ENCODE results near the gene FAM219A. TPM values are rescaled to one million over a fixed set of nuclear protein-coding genes. Genes with fewer than 3 reads are reported as not detected.
"Not testable (repeated sequence)": the region's sequence is repeated elsewhere in the genome, so short reads cannot be mapped to it uniquely, and the experiment has no call there.

The FAM219A gene
- total RNA-seq, 2 donors from 2014 or later, result 17.1 to 19.6 TPM

DNA sequence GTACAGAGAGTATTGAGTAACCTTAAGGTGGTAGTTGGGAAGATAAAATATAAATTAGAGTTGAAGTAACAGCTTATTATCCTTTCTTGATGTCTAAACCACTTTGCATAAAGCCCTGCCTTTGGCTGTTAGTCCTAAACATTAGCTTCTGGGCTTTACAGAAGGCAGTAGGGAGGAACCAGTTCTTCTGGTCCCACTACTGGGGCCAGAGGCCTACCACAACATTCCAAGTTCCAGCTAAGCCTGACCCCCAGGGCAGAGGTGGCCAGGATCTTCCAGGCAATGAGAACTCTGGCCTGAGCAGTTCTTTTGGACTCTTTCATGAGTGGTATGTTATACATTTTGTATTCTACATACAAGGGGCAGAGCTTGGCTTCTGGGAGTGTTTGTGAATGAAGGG is 26.3 kb upstream of the FAM219A start:
- Histone ChIP-seq H3K27ac (ENCODE audit: low read depth, low read length) (no peak overlapping the region), H3K36me3 (ENCODE audit: control insufficient read depth, insufficient read depth, low read length) (no peaks in the 10 kb centered on the region), H3K9me3 (ENCODE audit: control insufficient read depth, low read length) (no peaks in the 10 kb centered on the region), H3K4me1 (ENCODE audit: control insufficient read depth, insufficient read depth, low read length) (no peaks in the 10 kb centered on the region), H3K9ac (ENCODE audit: extremely low read depth, low read length, poor library complexity, severe bottlenecking) (no peak overlapping the region), H3K27me3 (ENCODE audit: control insufficient read depth, insufficient read depth, low read length, poor library complexity, severe bottlenecking) (peaks cover 27% of the 10 kb centered on the region), H3K4me3 (ENCODE audit: low read length) (no peak overlapping the region)
- no peak for DNase-seq
- Mint-ChIP-seq H3K9me3 (no peaks in the 10 kb centered on the region), H3K36me3 (ENCODE audit: low read depth) (no peaks in the 10 kb centered on the region), H3K27ac (no peak overlapping the region), H3K27me3 (ENCODE audit: insufficient read depth) (peaks cover 30% of the 10 kb centered on the region), H3K4me1 (no peaks in the 10 kb centered on the region), H3K4me3 (no peak overlapping the region)
- no peak for TF ChIP-seq CTCF (conservative IDR thresholded peaks at IDR 0.05)

DNA sequence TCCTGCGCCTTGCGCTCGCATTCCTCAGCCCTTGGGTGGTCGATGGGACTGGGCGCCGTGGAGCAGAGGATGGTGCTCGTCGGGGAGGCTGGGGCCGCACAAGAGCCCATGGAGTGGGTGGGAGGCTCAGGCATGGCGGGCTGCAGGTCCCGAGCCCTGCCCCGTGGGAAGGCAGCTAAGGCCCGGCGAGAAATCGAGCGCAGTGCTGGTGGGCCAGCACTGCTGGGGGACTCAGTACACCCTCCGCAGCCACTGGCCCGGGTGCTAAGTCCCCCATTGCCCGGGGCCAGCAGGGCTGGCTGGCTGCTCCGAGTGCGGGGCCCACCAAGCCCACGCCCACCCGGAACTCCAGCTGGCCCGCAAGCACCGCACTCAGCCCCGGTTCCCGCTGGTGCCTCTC is 24.4 kb upstream of the FAM219A start:
- not testable (repeated sequence) for H3K27ac Mint-ChIP-seq; H3K27ac ChIP-seq (ENCODE audit: low read depth, low read length); H3K36me3 ChIP-seq (ENCODE audit: control insufficient read depth, insufficient read depth, low read length); H3K9me3 Mint-ChIP-seq; H3K4me1 Mint-ChIP-seq; H3K9ac ChIP-seq (ENCODE audit: extremely low read depth, low read length, poor library complexity, severe bottlenecking); H3K9me3 ChIP-seq (ENCODE audit: control insufficient read depth, low read length); DNase-seq; H3K4me1 ChIP-seq (ENCODE audit: control insufficient read depth, insufficient read depth, low read length); H3K4me3 ChIP-seq (ENCODE audit: low read length); H3K36me3 Mint-ChIP-seq (ENCODE audit: low read depth); H3K4me3 Mint-ChIP-seq
- peaks cover 10% of the 10 kb centered on the region for H3K27me3 ChIP-seq (ENCODE audit: control insufficient read depth, insufficient read depth, low read length, poor library complexity, severe bottlenecking)
- H3K27me3 Mint-ChIP-seq (ENCODE audit: insufficient read depth), result peaks cover 15% of the 10 kb centered on the region
- 92% methylated on average over 26 of the region's 27 CpGs; no CpG with 5 or more reads in 1 of the 2 experiments for WGBS, 2 experiments (ENCODE audit: insufficient coverage in 1 of 2, insufficient read length in 1 of 2)

- DNase-seq; H3K4me3 Mint-ChIP-seq; H3K27me3 ChIP-seq (ENCODE audit: control insufficient read depth, insufficient read depth, low read length, poor library complexity, severe bottlenecking); H3K27ac ChIP-seq (ENCODE audit: low read depth, low read length); H3K36me3 Mint-ChIP-seq (ENCODE audit: low read depth); H3K4me1 ChIP-seq (ENCODE audit: control insufficient read depth, insufficient read depth, low read length); H3K9me3 Mint-ChIP-seq; H3K9ac ChIP-seq (ENCODE audit: extremely low read depth, low read length, poor library complexity, severe bottlenecking); H3K27me3 Mint-ChIP-seq (ENCODE audit: insufficient read depth); H3K36me3 ChIP-seq (ENCODE audit: control insufficient read depth, insufficient read depth, low read length); H3K27ac Mint-ChIP-seq; H3K4me1 Mint-ChIP-seq; H3K4me3 ChIP-seq (ENCODE audit: low read length); H3K9me3 ChIP-seq (ENCODE audit: control insufficient read depth, low read length): not testable (repeated sequence)
- WGBS, 2 experiments (ENCODE audit: insufficient coverage in 1 of 2, insufficient read length in 1 of 2), result 95% methylated on average over 8 to 13 of the region's 13 CpGs
Observed at GRCh38 chr9:34481620-34482019, 23.2 kb upstream of the FAM219A start.

DNA sequence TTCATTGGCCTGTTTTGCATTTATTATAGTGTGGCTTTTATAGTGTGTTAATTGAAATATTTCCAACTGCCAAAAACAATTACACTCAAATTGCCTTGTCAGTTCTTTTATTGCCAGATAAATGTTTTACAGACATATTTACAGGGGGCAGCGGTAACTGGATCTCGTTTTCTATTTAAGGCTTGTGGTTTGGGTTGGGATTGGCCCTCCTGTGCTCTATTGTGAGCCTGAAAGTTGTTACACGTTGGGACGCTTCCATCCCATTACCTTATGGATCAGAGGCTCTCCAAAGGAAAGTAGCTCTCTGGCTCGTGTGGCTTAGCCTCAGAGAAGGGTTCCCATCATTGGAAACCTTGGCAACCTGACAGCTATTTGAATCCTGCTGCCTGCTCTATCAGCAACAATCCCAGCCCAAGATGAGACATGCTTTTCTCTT is 21.1 kb upstream of the FAM219A start:
- H3K36me3 ChIP-seq (ENCODE audit: control insufficient read depth, insufficient read depth, low read length), result no peaks in the 10 kb centered on the region
- TF ChIP-seq CTCF (conservative IDR thresholded peaks at IDR 0.05), result no peak
- no peak for DNase-seq
- 66 to 85% methylated on average over 3 to 5 of the region's 5 CpGs for WGBS, 2 experiments (ENCODE audit: insufficient coverage in 1 of 2, insufficient read length in 1 of 2)
- no peaks in the 10 kb centered on the region for H3K9me3 ChIP-seq (ENCODE audit: control insufficient read depth, low read length)
- no peaks in the 10 kb centered on the region for H3K9me3 Mint-ChIP-seq
- no peaks in the 10 kb centered on the region for H3K4me1 Mint-ChIP-seq
- H3K27me3 Mint-ChIP-seq (ENCODE audit: insufficient read depth), result peaks cover 15% of the 10 kb centered on the region
- no peaks in the 10 kb centered on the region for H3K36me3 Mint-ChIP-seq (ENCODE audit: low read depth)
- no peak overlapping the region for H3K27ac ChIP-seq (ENCODE audit: low read depth, low read length)
- no peak overlapping the region for H3K4me3 Mint-ChIP-seq
- no peak overlapping the region for H3K9ac ChIP-seq (ENCODE audit: extremely low read depth, low read length, poor library complexity, severe bottlenecking)
- H3K4me1 ChIP-seq (ENCODE audit: control insufficient read depth, insufficient read depth, low read length), result no peaks in the 10 kb centered on the region
- H3K27me3 ChIP-seq (ENCODE audit: control insufficient read depth, insufficient read depth, low read length, poor library complexity, severe bottlenecking), result no peaks in the 10 kb centered on the region
- H3K4me3 ChIP-seq (ENCODE audit: low read length), result no peak overlapping the region
- no peak overlapping the region for H3K27ac Mint-ChIP-seq

Measured in endodermal cell (in vitro differentiated cells).